LNCAP (cell line): ENCODE data around the gene UPP2.

Source experiments
- TF ChIP-seq, protein P1 (sequence below): fragments of 450-650 bp; IDR thresholded peaks from 2 replicates; pipeline ENCODE4 v1.5.1; 2017; ENCODE audit warnings: mild to moderate bottlenecking

UPP2 gene

GRCh38 chr2:158124896-158125295 lies 23.2 kb downstream of the UPP2 start:
- TF ChIP-seq, protein P1, sequence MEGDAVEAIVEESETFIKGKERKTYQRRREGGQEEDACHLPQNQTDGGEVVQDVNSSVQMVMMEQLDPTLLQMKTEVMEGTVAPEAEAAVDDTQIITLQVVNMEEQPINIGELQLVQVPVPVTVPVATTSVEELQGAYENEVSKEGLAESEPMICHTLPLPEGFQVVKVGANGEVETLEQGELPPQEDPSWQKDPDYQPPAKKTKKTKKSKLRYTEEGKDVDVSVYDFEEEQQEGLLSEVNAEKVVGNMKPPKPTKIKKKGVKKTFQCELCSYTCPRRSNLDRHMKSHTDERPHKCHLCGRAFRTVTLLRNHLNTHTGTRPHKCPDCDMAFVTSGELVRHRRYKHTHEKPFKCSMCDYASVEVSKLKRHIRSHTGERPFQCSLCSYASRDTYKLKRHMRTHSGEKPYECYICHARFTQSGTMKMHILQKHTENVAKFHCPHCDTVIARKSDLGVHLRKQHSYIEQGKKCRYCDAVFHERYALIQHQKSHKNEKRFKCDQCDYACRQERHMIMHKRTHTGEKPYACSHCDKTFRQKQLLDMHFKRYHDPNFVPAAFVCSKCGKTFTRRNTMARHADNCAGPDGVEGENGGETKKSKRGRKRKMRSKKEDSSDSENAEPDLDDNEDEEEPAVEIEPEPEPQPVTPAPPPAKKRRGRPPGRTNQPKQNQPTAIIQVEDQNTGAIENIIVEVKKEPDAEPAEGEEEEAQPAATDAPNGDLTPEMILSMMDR = no peak

GRCh38 chr2:158125756-158126498 lies 24.3 kb downstream of the UPP2 start:
- TF ChIP-seq, protein P1 = no peak

DNA sequence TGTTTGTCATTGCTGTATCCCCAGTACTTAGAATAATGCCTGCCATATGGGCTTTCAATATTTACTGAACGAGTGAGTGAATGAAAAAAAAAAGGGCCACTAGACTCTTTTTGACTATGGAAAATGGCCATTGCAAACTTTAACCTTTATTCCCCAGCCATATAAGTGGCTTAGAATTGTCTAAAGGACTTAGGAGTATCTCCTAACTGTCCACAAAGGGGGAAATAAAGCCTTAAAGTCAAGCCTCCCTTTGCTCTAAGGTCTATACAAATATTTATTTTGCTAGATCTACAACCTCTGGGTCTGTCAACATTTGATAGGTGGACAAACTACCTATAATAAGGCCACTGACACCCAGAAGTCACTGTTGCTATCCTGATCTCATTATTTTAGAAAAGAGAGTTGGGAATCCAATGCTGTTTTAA lies 25.7 kb downstream of the UPP2 start:
- TF ChIP-seq, protein P1 = no peak

GRCh38 chr2:158128168-158128973 lies 26.7 kb downstream of the UPP2 start:
- TF ChIP-seq, protein P1 = no peak

DNA sequence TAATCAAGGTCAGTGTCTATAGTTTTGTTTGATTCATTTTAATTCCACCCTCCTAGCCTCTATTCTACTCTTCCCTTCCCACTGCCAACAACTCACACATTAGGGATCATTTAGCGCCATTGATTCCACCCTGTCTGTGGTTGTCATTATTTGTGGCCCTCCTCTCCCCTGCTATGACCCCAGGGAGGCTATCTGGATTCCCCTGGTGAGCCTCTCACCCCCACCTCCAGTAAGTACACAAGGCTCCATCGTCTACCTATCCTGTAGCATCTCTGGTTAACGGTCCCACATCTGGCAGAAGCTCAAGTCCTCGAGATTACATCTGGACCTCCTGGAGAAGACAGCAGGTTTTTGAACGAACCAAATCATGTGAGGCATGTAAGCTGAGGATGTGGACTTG lies 27.4 kb downstream of the UPP2 start:
- TF ChIP-seq, protein P1 = no peak

DNA sequence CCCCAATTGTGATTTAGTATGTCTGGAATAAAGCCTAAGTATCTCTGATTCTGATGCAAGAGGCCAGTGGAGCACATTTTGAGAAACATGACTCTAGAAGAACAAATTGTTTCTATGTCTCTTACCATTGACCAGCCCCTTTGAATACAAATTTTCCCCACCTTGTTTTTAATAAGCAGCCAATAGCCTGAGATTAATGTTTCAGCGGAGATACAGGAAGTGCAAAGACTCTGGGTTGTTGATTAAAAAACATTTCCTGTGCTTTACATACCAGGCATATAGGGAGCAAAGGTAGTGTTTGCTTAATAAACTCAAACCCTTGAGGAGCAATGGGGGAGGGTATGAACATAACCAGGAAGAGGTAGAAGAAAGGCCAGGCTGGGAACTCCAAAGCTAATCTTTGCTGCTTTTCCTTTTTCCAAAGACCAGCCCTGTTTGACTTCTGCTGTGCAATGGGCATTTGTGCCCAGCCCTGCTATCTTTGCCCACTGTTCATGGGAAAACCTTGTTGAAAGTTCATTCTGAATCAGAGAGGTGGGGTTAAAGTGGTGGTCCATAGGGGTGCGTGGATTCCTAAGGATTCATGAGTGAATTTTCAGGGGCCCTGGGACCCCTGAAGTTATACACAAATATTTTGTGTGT lies 29.3 kb downstream of the UPP2 start:
- TF ChIP-seq, protein P1 = no peak

GRCh38 chr2:158131483-158131912 lies 29.8 kb downstream of the UPP2 start:
- TF ChIP-seq, protein P1 = no peak
